HUES48 (cell line): ENCODE measurements around the gene SLC6A6.

Experiments used
- H3K27ac ChIP-seq: one replicate; pipeline ENCODE4 v1.7.0; 2013; ENCODE audit warnings: low read depth, low read length, inconsistent platforms
- H3K27me3 ChIP-seq: 2 replicates; pipeline ENCODE4 v1.6.1; 2013; ENCODE audit warnings: mild to moderate bottlenecking, low read length; ENCODE audit not compliant: control insufficient read depth, insufficient read depth
- H3K36me3 ChIP-seq: 2 replicates; pipeline ENCODE4 v1.6.1; 2013; ENCODE audit warnings: low read length; ENCODE audit not compliant: control insufficient read depth, insufficient read depth
- H3K4me1 ChIP-seq: 2 replicates; pipeline ENCODE4 v1.6.1; 2013; ENCODE audit warnings: mild to moderate bottlenecking, low read length; ENCODE audit not compliant: control insufficient read depth, insufficient read depth
- H3K4me3 ChIP-seq: 2 replicates; pipeline ENCODE4 v1.5.1; 2013; ENCODE audit warnings: mild to moderate bottlenecking, low read depth, low read length
- H3K9ac ChIP-seq: 2 replicates; pipeline ENCODE4 v1.6.1; 2013; ENCODE audit warnings: mild to moderate bottlenecking, low read depth, low read length, moderate library complexity
- H3K9me3 ChIP-seq: 2 replicates; pipeline ENCODE4 v1.6.1; 2013; ENCODE audit warnings: low read length; ENCODE audit not compliant: control insufficient read depth, insufficient read depth

Gene SLC6A6

GRCh38 chr3:14518893-14519292, 116.5 kb downstream of the SLC6A6 start:
- no peaks in the 10 kb centered on the region for H3K27me3 ChIP-seq
- no peak overlapping the region for H3K4me3 ChIP-seq
- H3K4me1 ChIP-seq: no peaks in the 10 kb centered on the region
- H3K27ac ChIP-seq: no peak overlapping the region
- no peaks in the 10 kb centered on the region for H3K36me3 ChIP-seq
- H3K9me3 ChIP-seq: no peaks in the 10 kb centered on the region
- H3K9ac ChIP-seq: no peak overlapping the region

GRCh38 chr3:14519406-14519805, 117.0 kb downstream of the SLC6A6 start:
- Histone ChIP-seq H3K9me3 (no peaks in the 10 kb centered on the region), H3K27me3 (no peaks in the 10 kb centered on the region), H3K4me3 (no peak overlapping the region), H3K9ac (no peak overlapping the region), H3K27ac (no peak overlapping the region), H3K4me1 (no peaks in the 10 kb centered on the region), H3K36me3 (no peaks in the 10 kb centered on the region)

GRCh38 chr3:14520149-14520548, 117.7 kb downstream of the SLC6A6 start:
- Histone ChIP-seq H3K27ac (no peak overlapping the region), H3K9ac (no peak overlapping the region), H3K4me1 (no peaks in the 10 kb centered on the region), H3K9me3 (no peaks in the 10 kb centered on the region), H3K36me3 (no peaks in the 10 kb centered on the region), H3K4me3 (no peak overlapping the region), H3K27me3 (no peaks in the 10 kb centered on the region)

- Histone ChIP-seq H3K27ac (no peak overlapping the region), H3K27me3 (no peaks in the 10 kb centered on the region), H3K9ac (no peak overlapping the region), H3K9me3 (no peaks in the 10 kb centered on the region), H3K36me3 (no peaks in the 10 kb centered on the region), H3K4me3 (no peak overlapping the region), H3K4me1 (peaks cover 4% of the 10 kb centered on the region)
Measured at GRCh38 chr3:14520967-14521366, 118.6 kb downstream of the SLC6A6 start.

- Histone ChIP-seq H3K36me3 (no peaks in the 10 kb centered on the region), H3K4me3 (no peak overlapping the region), H3K4me1 (peaks cover 10% of the 10 kb centered on the region), H3K27me3 (no peaks in the 10 kb centered on the region), H3K9me3 (no peaks in the 10 kb centered on the region), H3K27ac (no peak overlapping the region), H3K9ac (no peak overlapping the region)
Measured at GRCh38 chr3:14521611-14522010, 119.2 kb downstream of the SLC6A6 start.

- no peaks in the 10 kb centered on the region for H3K27me3 ChIP-seq
- H3K4me3 ChIP-seq: no peak overlapping the region
- H3K27ac ChIP-seq: no peak overlapping the region
- H3K4me1 ChIP-seq: peaks cover 16% of the 10 kb centered on the region
- H3K9me3 ChIP-seq: no peaks in the 10 kb centered on the region
- no peaks in the 10 kb centered on the region for H3K36me3 ChIP-seq
- H3K9ac ChIP-seq: no peak overlapping the region
Measured at GRCh38 chr3:14522129-14522691, 119.8 kb downstream of the SLC6A6 start.

GRCh38 chr3:14522768-14523167, 120.4 kb downstream of the SLC6A6 start:
- Histone ChIP-seq H3K4me3 (no peak overlapping the region), H3K4me1 (peaks cover 16% of the 10 kb centered on the region), H3K36me3 (no peaks in the 10 kb centered on the region), H3K27ac (no peak overlapping the region), H3K9me3 (no peaks in the 10 kb centered on the region), H3K9ac (no peak overlapping the region), H3K27me3 (no peaks in the 10 kb centered on the region)

- Histone ChIP-seq H3K27ac (no peak overlapping the region), H3K9ac (no peak overlapping the region), H3K9me3 (no peaks in the 10 kb centered on the region), H3K4me3 (no peak overlapping the region), H3K36me3 (no peaks in the 10 kb centered on the region), H3K4me1 (peaks cover 16% of the 10 kb centered on the region), H3K27me3 (no peaks in the 10 kb centered on the region)
Measured at GRCh38 chr3:14523792-14524191, 121.4 kb downstream of the SLC6A6 start.

- Histone ChIP-seq H3K4me3 (no peak overlapping the region), H3K9me3 (no peaks in the 10 kb centered on the region), H3K27ac (no peak overlapping the region), H3K4me1 (peaks cover 16% of the 10 kb centered on the region), H3K9ac (no peak overlapping the region), H3K27me3 (no peaks in the 10 kb centered on the region), H3K36me3 (no peaks in the 10 kb centered on the region)
Measured at GRCh38 chr3:14524311-14524711, 121.9 kb downstream of the SLC6A6 start.

- no peak overlapping the region for H3K4me3 ChIP-seq
- H3K4me1 ChIP-seq: peaks cover 16% of the 10 kb centered on the region
- H3K9ac ChIP-seq: no peak overlapping the region
- no peak overlapping the region for H3K27ac ChIP-seq
- H3K36me3 ChIP-seq: no peaks in the 10 kb centered on the region
- H3K9me3 ChIP-seq: no peaks in the 10 kb centered on the region
- no peaks in the 10 kb centered on the region for H3K27me3 ChIP-seq
Measured at GRCh38 chr3:14524920-14525660, 122.7 kb downstream of the SLC6A6 start.

- H3K27me3 ChIP-seq: no peaks in the 10 kb centered on the region
- peaks cover 16% of the 10 kb centered on the region for H3K4me1 ChIP-seq
- no peaks in the 10 kb centered on the region for H3K36me3 ChIP-seq
- no peak overlapping the region for H3K4me3 ChIP-seq
- no peak overlapping the region for H3K27ac ChIP-seq
- no peak overlapping the region for H3K9ac ChIP-seq
- H3K9me3 ChIP-seq: no peaks in the 10 kb centered on the region
Measured at GRCh38 chr3:14525685-14526631, 123.6 kb downstream of the SLC6A6 start.
